HUES48 (cell line): Measurements from ENCODE around the gene HMGN3.
A peak's percentile ranks its signal among the peaks of the same experiment; 100 is the strongest.

Experiments used
- H3K27ac ChIP-seq: one replicate; pipeline ENCODE4 v1.7.0; 2013; ENCODE audit warnings: low read depth, low read length, inconsistent platforms
- H3K27me3 ChIP-seq: 2 replicates; pipeline ENCODE4 v1.6.1; 2013; ENCODE audit warnings: mild to moderate bottlenecking, low read length; ENCODE audit not compliant: control insufficient read depth, insufficient read depth
- H3K36me3 ChIP-seq: 2 replicates; pipeline ENCODE4 v1.6.1; 2013; ENCODE audit warnings: low read length; ENCODE audit not compliant: control insufficient read depth, insufficient read depth
- H3K4me1 ChIP-seq: 2 replicates; pipeline ENCODE4 v1.6.1; 2013; ENCODE audit warnings: mild to moderate bottlenecking, low read length; ENCODE audit not compliant: control insufficient read depth, insufficient read depth
- H3K4me3 ChIP-seq: 2 replicates; pipeline ENCODE4 v1.5.1; 2013; ENCODE audit warnings: mild to moderate bottlenecking, low read depth, low read length
- H3K9ac ChIP-seq: 2 replicates; pipeline ENCODE4 v1.6.1; 2013; ENCODE audit warnings: mild to moderate bottlenecking, low read depth, low read length, moderate library complexity
- H3K9me3 ChIP-seq: 2 replicates; pipeline ENCODE4 v1.6.1; 2013; ENCODE audit warnings: low read length; ENCODE audit not compliant: control insufficient read depth, insufficient read depth

Gene HMGN3

DNA sequence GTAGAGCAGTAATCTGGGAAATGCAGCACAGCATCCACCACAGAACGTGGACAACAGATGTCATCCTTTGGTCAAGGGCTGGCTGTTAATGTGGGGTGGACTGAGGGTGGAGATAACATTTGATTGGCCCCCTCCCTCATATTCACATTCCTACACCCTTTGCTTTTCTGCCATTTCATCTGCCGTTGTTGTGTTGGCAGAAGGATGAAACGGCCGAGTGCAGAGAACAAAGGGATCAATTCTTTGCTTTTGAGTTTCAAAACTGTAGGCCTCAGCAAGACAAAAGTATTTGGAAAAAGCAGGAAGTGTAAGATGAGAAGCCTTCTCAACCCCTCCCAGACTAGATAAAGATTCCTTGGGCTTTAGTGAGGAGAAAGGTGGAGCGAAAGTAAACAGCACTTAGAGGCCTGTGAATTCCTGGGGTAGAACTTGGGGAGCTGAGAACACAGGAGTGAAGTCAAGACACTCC, 82.2 kb downstream of the HMGN3 start:
- peak overlapping the region; percentile 92 for H3K27ac ChIP-seq
- peak overlapping the region; percentile 12; the same call in 1 of the 2 replicates for H3K4me3 ChIP-seq
- peak overlapping the region; percentile 12; the same call in 1 of the 2 replicates for H3K9ac ChIP-seq
- no peaks in the 10 kb centered on the region for H3K36me3 ChIP-seq
- H3K4me1 ChIP-seq, result peaks cover 48% of the 10 kb centered on the region
- no peaks in the 10 kb centered on the region for H3K27me3 ChIP-seq
- no peaks in the 10 kb centered on the region for H3K9me3 ChIP-seq
